Heart left ventricle (tissue), 13 donors: ENCODE data around the gene BNC2.

Experiments
- CTCF ChIP-seq, 12 donors: fragments of 200-600 bp; sonication (generic) in 4 of 12; IDR thresholded peaks; one replicate each; pipeline versions ENCODE4 v1.5.0 to v1.8.0; 2018 to 2022; ENCODE audit warnings: antibody characterized with exemption in 12 of 12, mild to moderate bottlenecking in 5 of 12
- POLR2A ChIP-seq, 2 donors: fragments of 450-650 bp; IDR thresholded peaks; one replicate each; pipeline ENCODE4 v1.6.1; 2017; ENCODE audit warnings: antibody characterized with exemption in 2 of 2, mild to moderate bottlenecking in 2 of 2, moderate library complexity in 2 of 2
- donor health status: ischemic (EF 13 %, LVEDD 7.1; RV severe dilation, severe dysfunction).
- donor health status: DM: no; HTN: yes; CAD: no.
- donor health status: DM: no; HTN: no; CAD: no.
- donor health status: ischemic (EF 25% LVEDD 6.9; RV normal size, moderate dysfunction).
- donor health status: ischemic (EF 25% LVEDD 5.7; RV mildly dilated, moderate dysfunction).
- donor health status: ischemic (EF 35%, LVEDD 5.7; RV mildly dilated, moderate dysfunction).
- donor health status: nonischemic (EF 11% LVEDD 7.7; RV severe dilation, severe dysfunction).
- donor health status: DM: yes; HTN: yes; CAD: no.
- donor health status: PGD.
- donor health status: ischemic (EF 29% LVEDD 5.4; RV normal size, mild dysfunction).
- donor health status: nonischemic (EF 23%, LVEDD 6.1; RV moderate dilation, normal function).

GRCh38 chr9:16436545-16436944 is 433.9 kb downstream of the BNC2 start:
- TF ChIP-seq CTCF (IDR thresholded peaks at IDR 0.05) (no peak), POLR2A (IDR thresholded peaks at IDR 0.05) (no peak)
